ENCODE data around the gene TFPI2.

- TF ChIP-seq ATF2 (tag by site-specific recombination; IDR thresholded peaks at IDR 0.05; ENCODE audit: low read depth): no peak
- no peak for TF ChIP-seq ZNF362 (tag by site-specific recombination; IDR thresholded peaks at IDR 0.05)
Observed at GRCh38 chr7:93910076-93910994, 19.8 kb upstream of the TFPI2 start.

Measured in HEK293 (cell line).